GM19452 (cell line): ENCODE data around the gene S100A13.
A peak's percentile ranks its signal among the peaks of the same experiment; 100 is the strongest.

ENCODE experiments used
- ATAC-seq: cut with Tn5 transposase; IDR thresholded peaks from one replicate; pipeline ENCODE4 v1.9.1; 2021; ENCODE audit not compliant: unreplicated experiment

Gene S100A13

GRCh38 chr1:153627715-153628626, 666 bp upstream of the S100A13 start, which contains the start of gene S100A1:
Gene S100A1, plus strand, starts transcription at chr1:153628434. Its CDS starts 2,088 bp downstream, at chr1:153630522.
- ATAC-seq: no peak

- ATAC-seq: no peak
These were observed 815 bp downstream of the S100A13 start for GRCh38 chr1:153626477-153626903.

- no peak for ATAC-seq
These were observed 2.2 kb downstream of the S100A13 start for GRCh38 chr1:153624965-153625611.

- no peak for ATAC-seq
These were observed 4.2 kb downstream of the S100A13 start for GRCh38 chr1:153623101-153623500.

- no peak for ATAC-seq
These were observed 8.1 kb downstream of the S100A13 start for GRCh38 chr1:153619171-153619570.

- ATAC-seq: peak; percentile 75
These were observed 9.6 kb downstream of the S100A13 start for GRCh38 chr1:153617663-153618062.

- ATAC-seq: no peak
These were observed 10.4 kb downstream of the S100A13 start for GRCh38 chr1:153616917-153617311.

- no peak for ATAC-seq
These were observed 11.0 kb downstream of the S100A13 start, which contains the start of gene S100A14 for GRCh38 chr1:153616144-153616916. Gene S100A14, minus strand, starts transcription at chr1:153616325. Its CDS starts 467 bp downstream, at chr1:153615858.

GRCh38 chr1:153615406-153615805, 11.9 kb downstream of the S100A13 start:
- no peak for ATAC-seq

- ATAC-seq: no peak
These were observed 12.4 kb downstream of the S100A13 start for GRCh38 chr1:153614906-153615305.

- ATAC-seq: no peak
These were observed 13.0 kb downstream of the S100A13 start for GRCh38 chr1:153614189-153614900.

- ATAC-seq: no peak
These were observed 13.9 kb downstream of the S100A13 start for GRCh38 chr1:153613406-153613805.

GRCh38 chr1:153612755-153613331, 14.5 kb downstream of the S100A13 start, which contains the start of gene S100A16:
Gene S100A16, minus strand, starts transcription at chr1:153613137. Its CDS starts 4,986 bp downstream, at chr1:153608151.
- ATAC-seq: no peak

- no peak for ATAC-seq
These were observed 15.1 kb downstream of the S100A13 start for GRCh38 chr1:153612111-153612754.

GRCh38 chr1:153611356-153611755, 15.9 kb downstream of the S100A13 start:
- ATAC-seq: no peak

GRCh38 chr1:153610811-153611301, 16.4 kb downstream of the S100A13 start:
- ATAC-seq: no peak

- ATAC-seq: no peak
These were observed 17.0 kb downstream of the S100A13 start for GRCh38 chr1:153610334-153610733.

- no peak for ATAC-seq
These were observed 17.8 kb downstream of the S100A13 start for GRCh38 chr1:153609585-153609907.

GRCh38 chr1:153608742-153609584, 18.3 kb downstream of the S100A13 start:
- ATAC-seq: no peak
